Activated T-cell treated with anti-CD3 and anti-CD28 coated beads for 4 hours (primary cell): Measurements from ENCODE around the gene CPTP.
A peak's percentile ranks its signal among the peaks of the same experiment; 100 is the strongest.

Experiments used
- DNase-seq: peaks from one replicate; pipeline ENCODE4 v3.0.0-alpha.2; 2020

The CPTP gene

GRCh38 chr1:1336931-1337792 lies 12.6 kb downstream of the CPTP start:
- no peak for DNase-seq

GRCh38 chr1:1337793-1338147 lies 13.2 kb downstream of the CPTP start:
- DNase-seq, result no peak

- no peak for DNase-seq
These were observed 13.7 kb downstream of the CPTP start for GRCh38 chr1:1338278-1338677.

- DNase-seq, result no peak
These were observed 15.6 kb downstream of the CPTP start for GRCh38 chr1:1340185-1340584.

- no peak for DNase-seq
These were observed 16.4 kb downstream of the CPTP start for GRCh38 chr1:1340791-1341548.

- DNase-seq, result no peak
These were observed 17.0 kb downstream of the CPTP start for GRCh38 chr1:1341549-1342021.

GRCh38 chr1:1342061-1342562 lies 17.5 kb downstream of the CPTP start:
- no peak for DNase-seq

GRCh38 chr1:1342584-1343115 lies 18.0 kb downstream of the CPTP start:
- DNase-seq, result no peak

GRCh38 chr1:1343811-1344421 lies 19.3 kb downstream of the CPTP start:
- no peak for DNase-seq

GRCh38 chr1:1344655-1345361 lies 20.2 kb downstream of the CPTP start:
- peak; percentile 31 for DNase-seq

- DNase-seq, result no peak
These were observed 20.8 kb downstream of the CPTP start for GRCh38 chr1:1345384-1345783.

- DNase-seq, result no peak
These were observed 21.4 kb downstream of the CPTP start for GRCh38 chr1:1345860-1346500.

GRCh38 chr1:1346501-1346890 lies 21.9 kb downstream of the CPTP start:
- no peak for DNase-seq

GRCh38 chr1:1347026-1347595 lies 22.5 kb downstream of the CPTP start:
- no peak for DNase-seq

- no peak for DNase-seq
These were observed 23.2 kb downstream of the CPTP start for GRCh38 chr1:1347663-1348419.

- DNase-seq, result no peak
These were observed 24.0 kb downstream of the CPTP start for GRCh38 chr1:1348420-1349255.

- peak; percentile 61 for DNase-seq
These were observed 24.8 kb downstream of the CPTP start, which contains the start of gene DVL1 for GRCh38 chr1:1349256-1350012. Gene DVL1, minus strand, starts transcription at chr1:1349418. Its CDS starts 353 bp downstream, at chr1:1349065.

GRCh38 chr1:1351511-1352427 lies 27.2 kb downstream of the CPTP start:
- no peak for DNase-seq
